ENCODE measurements around the gene MESD.

MESD gene

DNA sequence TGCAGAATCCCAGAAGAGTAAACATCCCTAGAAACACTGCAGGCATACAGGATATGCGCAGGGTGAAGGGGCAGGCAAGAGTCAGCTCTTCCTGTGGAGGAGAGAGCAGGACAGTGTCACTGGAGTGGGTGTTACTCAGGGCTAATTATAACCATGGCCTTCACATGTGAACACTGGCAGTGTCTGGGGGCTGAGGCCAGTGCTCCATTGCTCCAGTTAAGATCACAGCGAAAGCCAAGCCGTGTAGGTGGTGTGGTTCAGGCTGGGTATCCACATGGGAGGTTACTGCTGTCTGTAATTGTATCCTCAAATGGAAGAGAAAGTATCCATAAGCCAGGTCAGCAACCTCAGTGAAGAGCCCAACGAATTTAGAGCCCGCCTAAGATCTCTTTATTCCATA lies 84.6 kb downstream of the MESD start:
- no peak for DNase-seq (ENCODE audit: low spot score)

GRCh38 chr15:80902298-80902801 lies 87.3 kb downstream of the MESD start:
- no peak for DNase-seq (ENCODE audit: low spot score)

DNA sequence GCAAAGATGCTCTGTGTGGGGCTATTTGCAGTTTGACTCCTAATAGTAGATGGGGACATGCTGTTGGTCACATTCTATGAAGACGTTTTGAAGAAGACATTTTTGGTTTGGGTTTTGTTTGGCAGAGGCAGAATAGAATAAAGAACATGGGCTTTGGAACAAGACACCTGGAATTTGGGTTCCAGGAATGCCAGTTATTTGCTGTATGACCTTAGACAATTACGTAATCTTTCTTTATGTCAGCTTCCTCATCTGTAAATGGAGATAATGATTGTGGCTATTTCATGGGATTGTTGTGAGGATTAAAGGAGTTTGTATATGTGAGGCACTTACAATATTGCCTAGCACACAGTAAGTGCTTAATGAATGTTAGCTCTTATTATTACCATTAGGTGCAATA lies 91.6 kb downstream of the MESD start:
- no peak for DNase-seq (ENCODE audit: low spot score)
